ENCODE results near the gene ZNF782.

DNA sequence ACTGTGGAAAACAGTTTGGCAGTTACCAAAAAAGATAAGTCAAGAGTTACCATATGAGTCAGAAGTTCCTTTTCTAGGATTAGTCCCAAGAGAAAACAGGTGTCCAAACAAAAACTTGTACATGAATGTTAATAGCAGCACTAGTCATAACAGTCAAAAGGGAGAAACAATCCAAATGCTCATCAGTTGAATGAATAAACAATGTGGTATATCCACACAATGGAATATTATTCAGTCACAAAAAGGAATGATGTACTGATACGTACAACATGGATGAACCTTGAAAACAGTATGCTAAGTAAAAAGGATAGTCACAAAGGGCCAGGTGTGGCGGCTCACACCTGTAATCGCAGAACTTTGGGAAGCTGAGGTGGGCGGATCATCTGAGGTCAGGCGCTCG, 84.3 kb downstream of the ZNF782 start:
- TF ChIP-seq, protein P1, sequence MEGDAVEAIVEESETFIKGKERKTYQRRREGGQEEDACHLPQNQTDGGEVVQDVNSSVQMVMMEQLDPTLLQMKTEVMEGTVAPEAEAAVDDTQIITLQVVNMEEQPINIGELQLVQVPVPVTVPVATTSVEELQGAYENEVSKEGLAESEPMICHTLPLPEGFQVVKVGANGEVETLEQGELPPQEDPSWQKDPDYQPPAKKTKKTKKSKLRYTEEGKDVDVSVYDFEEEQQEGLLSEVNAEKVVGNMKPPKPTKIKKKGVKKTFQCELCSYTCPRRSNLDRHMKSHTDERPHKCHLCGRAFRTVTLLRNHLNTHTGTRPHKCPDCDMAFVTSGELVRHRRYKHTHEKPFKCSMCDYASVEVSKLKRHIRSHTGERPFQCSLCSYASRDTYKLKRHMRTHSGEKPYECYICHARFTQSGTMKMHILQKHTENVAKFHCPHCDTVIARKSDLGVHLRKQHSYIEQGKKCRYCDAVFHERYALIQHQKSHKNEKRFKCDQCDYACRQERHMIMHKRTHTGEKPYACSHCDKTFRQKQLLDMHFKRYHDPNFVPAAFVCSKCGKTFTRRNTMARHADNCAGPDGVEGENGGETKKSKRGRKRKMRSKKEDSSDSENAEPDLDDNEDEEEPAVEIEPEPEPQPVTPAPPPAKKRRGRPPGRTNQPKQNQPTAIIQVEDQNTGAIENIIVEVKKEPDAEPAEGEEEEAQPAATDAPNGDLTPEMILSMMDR (IDR thresholded peaks at IDR 0.05) = no peak
- TF ChIP-seq POLR2A (IDR thresholded peaks at IDR 0.05) = no peak
